ENCODE data around the gene KLHDC7A. TPM values are rescaled to one million over a fixed set of nuclear protein-coding genes. Genes with fewer than 3 reads are reported as not detected.

Gene KLHDC7A
- total RNA-seq, 4 donors from 2014 or later = 0.32 to 0.68 TPM; not detected in 2

DNA sequence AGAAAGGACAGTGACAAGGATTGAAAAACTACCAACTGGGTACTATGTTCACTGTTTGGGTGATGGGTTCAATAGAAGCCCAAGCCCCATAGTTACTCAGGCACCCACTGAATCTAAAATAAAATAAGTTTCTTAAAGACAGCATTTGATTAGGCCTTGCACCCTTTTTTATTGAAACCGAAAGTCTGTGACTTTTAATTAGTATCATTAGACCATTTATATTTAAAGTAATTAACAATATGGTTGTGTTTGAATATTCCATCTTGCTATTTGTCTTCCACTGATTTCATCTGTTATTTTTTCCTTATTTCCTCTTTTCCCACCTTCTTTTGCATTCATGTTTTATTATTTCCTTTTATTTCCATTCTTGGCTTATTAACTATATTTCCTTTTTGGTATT lies 27.4 kb downstream of the KLHDC7A start:
- no peaks in the 10 kb centered on the region for H3K4me1 ChIP-seq
- TF ChIP-seq, protein P1, sequence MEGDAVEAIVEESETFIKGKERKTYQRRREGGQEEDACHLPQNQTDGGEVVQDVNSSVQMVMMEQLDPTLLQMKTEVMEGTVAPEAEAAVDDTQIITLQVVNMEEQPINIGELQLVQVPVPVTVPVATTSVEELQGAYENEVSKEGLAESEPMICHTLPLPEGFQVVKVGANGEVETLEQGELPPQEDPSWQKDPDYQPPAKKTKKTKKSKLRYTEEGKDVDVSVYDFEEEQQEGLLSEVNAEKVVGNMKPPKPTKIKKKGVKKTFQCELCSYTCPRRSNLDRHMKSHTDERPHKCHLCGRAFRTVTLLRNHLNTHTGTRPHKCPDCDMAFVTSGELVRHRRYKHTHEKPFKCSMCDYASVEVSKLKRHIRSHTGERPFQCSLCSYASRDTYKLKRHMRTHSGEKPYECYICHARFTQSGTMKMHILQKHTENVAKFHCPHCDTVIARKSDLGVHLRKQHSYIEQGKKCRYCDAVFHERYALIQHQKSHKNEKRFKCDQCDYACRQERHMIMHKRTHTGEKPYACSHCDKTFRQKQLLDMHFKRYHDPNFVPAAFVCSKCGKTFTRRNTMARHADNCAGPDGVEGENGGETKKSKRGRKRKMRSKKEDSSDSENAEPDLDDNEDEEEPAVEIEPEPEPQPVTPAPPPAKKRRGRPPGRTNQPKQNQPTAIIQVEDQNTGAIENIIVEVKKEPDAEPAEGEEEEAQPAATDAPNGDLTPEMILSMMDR (IDR thresholded peaks at IDR 0.05) = no peak
- TF ChIP-seq POLR2A (IDR thresholded peaks at IDR 0.05) (no peak), EP300 (IDR thresholded peaks at IDR 0.05; ENCODE audit: low read depth) (no peak), POLR2AphosphoS5 (IDR thresholded peaks at IDR 0.05) (no peak)

DNA sequence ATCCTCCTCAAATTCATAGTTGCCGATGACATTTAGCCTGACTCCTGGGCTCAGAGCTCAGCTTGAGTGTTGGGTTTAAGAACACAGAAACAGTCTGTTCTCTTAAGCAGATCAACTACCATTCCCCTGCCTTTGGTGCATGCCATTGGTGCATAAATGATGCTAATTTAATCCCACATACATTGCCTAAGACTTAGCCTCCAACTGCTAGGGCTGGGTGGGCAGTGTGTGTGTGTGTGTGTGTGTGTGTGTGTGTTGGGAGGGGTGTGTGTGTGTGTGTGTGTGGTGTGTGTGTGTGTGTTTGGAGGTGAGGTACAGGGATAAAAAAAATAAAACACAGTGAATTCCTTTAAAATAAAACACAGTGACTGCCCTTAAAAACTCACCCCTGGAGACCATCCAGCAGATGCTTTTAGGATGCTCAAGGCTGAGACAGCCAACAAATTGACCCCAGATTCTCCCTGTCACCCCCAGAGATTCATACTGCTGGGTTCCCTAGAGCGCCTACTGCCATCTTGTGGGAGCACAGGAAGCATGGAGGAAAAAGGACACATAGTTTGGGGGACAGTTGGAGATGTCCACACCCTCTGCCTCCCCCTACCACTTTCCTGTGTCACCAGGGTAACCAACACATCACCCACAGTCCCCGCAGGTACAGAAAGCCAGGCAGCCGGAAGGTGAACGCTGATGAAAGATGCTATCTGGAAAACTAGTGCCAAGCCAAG lies 30.6 kb downstream of the KLHDC7A start:
- H3K4me3 ChIP-seq = no peak overlapping the region
- in situ Hi-C loops (cut with MboI; ENCODE audit: low pct_ligation_motif_present in 1 of 4, low pct_unique_long_range_greater_than_20kb in 1 of 4, low sequenced_read_pairs in 3 of 4) = no loop called here
- H3K36me3 ChIP-seq = no peaks in the 10 kb centered on the region
- peaks cover 9 to 14% of the 10 kb centered on the region in 2 donors for H3K9me3 ChIP-seq
- no peak for DNase-seq
- intact Hi-C loops (cut with DNase I; ENCODE audit: low total_unique reads) = no loop called here
- TF ChIP-seq POLR2AphosphoS5 (IDR thresholded peaks at IDR 0.05) (no peak), POLR2A (IDR thresholded peaks at IDR 0.05) (no peak), EP300 (IDR thresholded peaks at IDR 0.05; ENCODE audit: low read depth) (no peak)
- TF ChIP-seq, protein P1 (IDR thresholded peaks at IDR 0.05) = no peak
- no peaks in the 10 kb centered on the region for H3K4me1 ChIP-seq
- 84% methylated on average over 5 of the region's 5 CpGs; no CpG with 5 or more reads in 1 of the 2 donors for WGBS, 2 donors (ENCODE audit: low coverage in 1 of 2)
- no peaks in the 10 kb centered on the region for H3K27me3 ChIP-seq
- H3K27ac ChIP-seq = no peak overlapping the region

More for the DNA sequence above, 27.4 kb downstream of the KLHDC7A start:
- Histone ChIP-seq H3K36me3 (no peaks in the 10 kb centered on the region), H3K4me3 (no peak overlapping the region), H3K27me3 (no peaks in the 10 kb centered on the region), H3K9me3 (no peaks in the 10 kb centered on the region), H3K27ac (no peak overlapping the region)
- in situ Hi-C loops (cut with MboI; ENCODE audit: low pct_ligation_motif_present in 1 of 4, low pct_unique_long_range_greater_than_20kb in 1 of 4, low sequenced_read_pairs in 3 of 4) (no loop called here), intact Hi-C loops (cut with DNase I; ENCODE audit: low total_unique reads) (no loop called here)
- no peak for DNase-seq
- WGBS, 2 donors (ENCODE audit: low coverage in 1 of 2) = 97 to 100% methylated on average over 1 of the region's 1 CpG

GRCh38 chr1:18511874-18512150 lies 31.1 kb downstream of the KLHDC7A start:
- TF ChIP-seq EP300 (IDR thresholded peaks at IDR 0.05; ENCODE audit: low read depth) = no peak
- no peak for TF ChIP-seq POLR2AphosphoS5 (IDR thresholded peaks at IDR 0.05)
- no peak for TF ChIP-seq POLR2A (IDR thresholded peaks at IDR 0.05)
- Histone ChIP-seq H3K27ac (no peak overlapping the region), H3K9me3 (peaks cover 14 to 19% of the 10 kb centered on the region in 2 donors), H3K4me3 (no peak overlapping the region), H3K36me3 (no peaks in the 10 kb centered on the region), H3K27me3 (no peaks in the 10 kb centered on the region), H3K4me1 (no peaks in the 10 kb centered on the region)
- 60 to 62% methylated on average over 2 to 5 of the region's 5 CpGs for WGBS, 2 donors (ENCODE audit: low coverage in 1 of 2)
- intact Hi-C loops (cut with DNase I; ENCODE audit: low total_unique reads) = no loop called here
- no peak for DNase-seq
- in situ Hi-C loops (cut with MboI; ENCODE audit: low pct_ligation_motif_present in 1 of 4, low pct_unique_long_range_greater_than_20kb in 1 of 4, low sequenced_read_pairs in 3 of 4) = no loop called here

DNA sequence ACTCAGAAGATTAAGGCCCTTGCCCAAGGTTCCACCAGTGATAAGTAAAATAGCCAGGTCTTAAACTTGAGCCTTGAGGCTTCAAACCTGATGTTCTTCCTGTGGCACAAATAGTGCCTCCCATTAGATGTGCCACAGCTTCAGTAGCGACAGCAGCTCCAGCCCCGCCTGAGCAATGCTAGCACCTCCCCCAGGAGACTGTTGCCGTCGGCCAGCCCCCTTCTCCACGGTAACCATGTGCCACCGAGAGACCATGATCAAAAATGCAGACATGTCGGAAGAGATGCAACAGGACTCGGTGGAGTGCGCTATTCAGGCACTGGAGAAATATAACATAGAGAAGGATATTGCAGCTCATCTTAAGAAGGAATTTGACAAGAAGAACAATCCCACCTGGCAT lies 32.2 kb downstream of the KLHDC7A start:
- 80 to 90% methylated on average over 2 to 9 of the region's 9 CpGs for WGBS, 2 donors (ENCODE audit: low coverage in 1 of 2)
- Histone ChIP-seq H3K4me1 (no peaks in the 10 kb centered on the region), H3K9me3 (peaks cover 16 to 24% of the 10 kb centered on the region in 2 donors), H3K27ac (no peak overlapping the region), H3K4me3 (no peak overlapping the region), H3K27me3 (no peaks in the 10 kb centered on the region), H3K36me3 (no peaks in the 10 kb centered on the region)
- no peak for DNase-seq
- no peak for TF ChIP-seq POLR2A (IDR thresholded peaks at IDR 0.05)
- TF ChIP-seq, protein P1 (IDR thresholded peaks at IDR 0.05) = no peak
- TF ChIP-seq POLR2AphosphoS5 (IDR thresholded peaks at IDR 0.05) = no peak
- TF ChIP-seq EP300 (IDR thresholded peaks at IDR 0.05; ENCODE audit: low read depth) = no peak
- in situ Hi-C loops (cut with MboI; ENCODE audit: low pct_ligation_motif_present in 1 of 4, low pct_unique_long_range_greater_than_20kb in 1 of 4, low sequenced_read_pairs in 3 of 4) = no loop called here
- intact Hi-C loops (cut with DNase I; ENCODE audit: low total_unique reads) = no loop called here
